GM19463 (cell line): ENCODE measurements around the gene PDE4D.
"Not testable (repeated sequence)": the region's sequence is repeated elsewhere in the genome, so short reads cannot be mapped to it uniquely, and the experiment has no call there.

Experiments used
- ATAC-seq: cut with Tn5 transposase; IDR thresholded peaks from one replicate; pipeline ENCODE4 v1.9.1; 2021; ENCODE audit warnings: mild to moderate bottlenecking, moderate library complexity; ENCODE audit not compliant: unreplicated experiment

The PDE4D gene

GRCh38 chr5:59487068-59487686 lies 406.3 kb downstream of the PDE4D start:
- ATAC-seq: no peak

- ATAC-seq: no peak
These were observed 407.0 kb downstream of the PDE4D start for GRCh38 chr5:59486508-59486907.

GRCh38 chr5:59485629-59486439 lies 407.7 kb downstream of the PDE4D start:
- ATAC-seq: peak; percentile 48

- ATAC-seq: no peak
These were observed 408.4 kb downstream of the PDE4D start for GRCh38 chr5:59485107-59485506.

- no peak for ATAC-seq
These were observed 408.9 kb downstream of the PDE4D start for GRCh38 chr5:59484618-59485017.

- no peak for ATAC-seq
These were observed 409.5 kb downstream of the PDE4D start for GRCh38 chr5:59483971-59484472.

GRCh38 chr5:59479086-59479485 lies 414.4 kb downstream of the PDE4D start:
- ATAC-seq: no peak

- no peak for ATAC-seq
These were observed 419.2 kb downstream of the PDE4D start for GRCh38 chr5:59474324-59474723.

GRCh38 chr5:59473611-59474010 lies 419.9 kb downstream of the PDE4D start:
- ATAC-seq: no peak

- no peak for ATAC-seq
These were observed 422.1 kb downstream of the PDE4D start for GRCh38 chr5:59471463-59471862.

- no peak for ATAC-seq
These were observed 425.6 kb downstream of the PDE4D start for GRCh38 chr5:59467969-59468368.

- ATAC-seq: no peak
These were observed 427.3 kb downstream of the PDE4D start for GRCh38 chr5:59466271-59466670.

GRCh38 chr5:59464969-59465368 lies 428.6 kb downstream of the PDE4D start:
- no peak for ATAC-seq

- ATAC-seq: not testable (repeated sequence)
These were observed 429.8 kb downstream of the PDE4D start for GRCh38 chr5:59463618-59464166.

GRCh38 chr5:59462956-59463355 lies 430.6 kb downstream of the PDE4D start:
- ATAC-seq: no peak

- ATAC-seq: no peak
These were observed 433.0 kb downstream of the PDE4D start for GRCh38 chr5:59460368-59461153.

GRCh38 chr5:59458966-59459729 lies 434.4 kb downstream of the PDE4D start:
- no peak for ATAC-seq

GRCh38 chr5:59458321-59458720 lies 435.2 kb downstream of the PDE4D start:
- ATAC-seq: no peak

GRCh38 chr5:59449905-59450644 lies 443.5 kb downstream of the PDE4D start:
- no peak for ATAC-seq

GRCh38 chr5:59446356-59446755 lies 447.2 kb downstream of the PDE4D start:
- ATAC-seq: no peak
